HAP-1 (cell line): ENCODE data around the gene ACTN1.

Experiments
- DNase-seq, 2 experiments: peaks; one replicate each; pipeline ENCODE4 v3.0.0-alpha.2; 2016 to 2020; ENCODE audit warnings: low spot score in 2 of 2
- H3K27me3 ChIP-seq: fragments of 250-450 bp; sonication (Bioruptor Pico); 2 replicates; pipeline ENCODE4 v1.5.1; 2020; ENCODE audit warnings: low read depth, mild to moderate bottlenecking, moderate library complexity
- H3K36me3 ChIP-seq: fragments of 250-450 bp; sonication (Bioruptor Pico); replicated peaks from 2 replicates; pipeline ENCODE4 v1.5.1; 2020; ENCODE audit warnings: mild to moderate bottlenecking
- H3K4me1 ChIP-seq: fragments of 250-450 bp; sonication (Bioruptor Pico); 2 replicates; pipeline ENCODE4 v1.5.1; 2020; ENCODE audit warnings: mild to moderate bottlenecking
- H3K4me3 ChIP-seq: fragments of 250-450 bp; sonication (Bioruptor Pico); 2 replicates; pipeline ENCODE4 v1.5.1; 2020; ENCODE audit warnings: mild to moderate bottlenecking, moderate library complexity
- H3K9me3 ChIP-seq: fragments of 250-450 bp; sonication (Bioruptor Pico); 2 replicates; pipeline ENCODE4 v1.5.1; 2020; ENCODE audit warnings: mild to moderate bottlenecking, moderate library complexity
- in situ Hi-C: fragments of 300-500 bp; cut with MboI; formaldehyde crosslinking; loops from 3 replicates; pipeline ENCODE4 v1.14.3; 2020; ENCODE audit warnings: low sequenced_read_pairs, inconsistent platforms, mixed read lengths

Gene ACTN1

GRCh38 chr14:68947802-68948201 lies 31.3 kb downstream of the ACTN1 start:
- H3K27me3 ChIP-seq, result no peaks in the 10 kb centered on the region
- H3K4me3 ChIP-seq, result no peak overlapping the region
- H3K4me1 ChIP-seq, result peaks cover 9% of the 10 kb centered on the region
- H3K9me3 ChIP-seq, result no peaks in the 10 kb centered on the region
- DNase-seq, result peak; percentile 90 to 92
- H3K36me3 ChIP-seq, result no peaks in the 10 kb centered on the region; the same call in 1 of the 2 replicates
- in situ Hi-C loops, result no loop called here

- H3K27me3 ChIP-seq, result no peaks in the 10 kb centered on the region
- H3K4me1 ChIP-seq, result peaks cover 9% of the 10 kb centered on the region
- no peak for DNase-seq
- no peaks in the 10 kb centered on the region; the same call in 1 of the 2 replicates for H3K36me3 ChIP-seq
- no peaks in the 10 kb centered on the region for H3K9me3 ChIP-seq
- in situ Hi-C loops, result no loop called here
- no peak overlapping the region for H3K4me3 ChIP-seq
These were observed 32.6 kb downstream of the ACTN1 start for GRCh38 chr14:68946489-68946822.

GRCh38 chr14:68945585-68946488 lies 33.3 kb downstream of the ACTN1 start:
- no peak for DNase-seq
- peaks cover 9% of the 10 kb centered on the region for H3K4me1 ChIP-seq
- no peaks in the 10 kb centered on the region for H3K27me3 ChIP-seq
- in situ Hi-C loops, result no loop called here
- no peak overlapping the region for H3K4me3 ChIP-seq
- no peaks in the 10 kb centered on the region for H3K9me3 ChIP-seq
- H3K36me3 ChIP-seq, result no peaks in the 10 kb centered on the region; the same call in 1 of the 2 replicates

- Histone ChIP-seq H3K9me3 (no peaks in the 10 kb centered on the region), H3K4me1 (peaks cover 9% of the 10 kb centered on the region), H3K27me3 (no peaks in the 10 kb centered on the region), H3K36me3 (no peaks in the 10 kb centered on the region), H3K4me3 (no peak overlapping the region)
- DNase-seq, result no peak
- in situ Hi-C loops, result no loop called here
These were observed 33.9 kb downstream of the ACTN1 start for GRCh38 chr14:68945190-68945584.

- Histone ChIP-seq H3K4me1 (peaks cover 12% of the 10 kb centered on the region), H3K4me3 (no peak overlapping the region), H3K27me3 (no peaks in the 10 kb centered on the region), H3K36me3 (no peaks in the 10 kb centered on the region), H3K9me3 (no peaks in the 10 kb centered on the region)
- in situ Hi-C loops, result no loop called here
- DNase-seq, result no peak
These were observed 34.9 kb downstream of the ACTN1 start for GRCh38 chr14:68944162-68944561.

GRCh38 chr14:68943107-68943506 lies 36.0 kb downstream of the ACTN1 start:
- no peak overlapping the region for H3K4me3 ChIP-seq
- peaks cover 9% of the 10 kb centered on the region for H3K4me1 ChIP-seq
- in situ Hi-C loops, result no loop called here

GRCh38 chr14:68942296-68943035 lies 36.6 kb downstream of the ACTN1 start:
- Histone ChIP-seq H3K27me3 (no peaks in the 10 kb centered on the region), H3K9me3 (no peaks in the 10 kb centered on the region), H3K4me3 (no peak overlapping the region), H3K4me1 (peaks cover 5% of the 10 kb centered on the region), H3K36me3 (no peaks in the 10 kb centered on the region)
- in situ Hi-C loops, result no loop called here
- no peak for DNase-seq

More at GRCh38 chr14:68943107-68943506, 36.0 kb downstream of the ACTN1 start:
- H3K27me3 ChIP-seq, result no peaks in the 10 kb centered on the region
- H3K9me3 ChIP-seq, result no peaks in the 10 kb centered on the region
- no peaks in the 10 kb centered on the region for H3K36me3 ChIP-seq
- no peak for DNase-seq

GRCh38 chr14:68941820-68942219 lies 37.3 kb downstream of the ACTN1 start:
- no peaks in the 10 kb centered on the region for H3K9me3 ChIP-seq
- no peaks in the 10 kb centered on the region for H3K27me3 ChIP-seq
- peaks cover 3% of the 10 kb centered on the region; the same call in 1 of the 2 replicates for H3K4me1 ChIP-seq
- in situ Hi-C loops, result no loop called here
- no peaks in the 10 kb centered on the region for H3K36me3 ChIP-seq
- DNase-seq, result no peak
- no peak overlapping the region for H3K4me3 ChIP-seq

GRCh38 chr14:68940614-68941185 lies 38.4 kb downstream of the ACTN1 start:
- Histone ChIP-seq H3K4me1 (peaks cover 3% of the 10 kb centered on the region; the same call in 1 of the 2 replicates), H3K9me3 (no peaks in the 10 kb centered on the region), H3K27me3 (no peaks in the 10 kb centered on the region), H3K4me3 (no peak overlapping the region), H3K36me3 (no peaks in the 10 kb centered on the region)
- no peak for DNase-seq
- in situ Hi-C loops, result no loop called here

- peaks cover 3% of the 10 kb centered on the region; the same call in 1 of the 2 replicates for H3K4me1 ChIP-seq
- peak in 1 of 2 experiments; percentile 57 for DNase-seq
- no peaks in the 10 kb centered on the region for H3K9me3 ChIP-seq
- H3K4me3 ChIP-seq, result no peak overlapping the region
- in situ Hi-C loops, result no loop called here
- H3K27me3 ChIP-seq, result no peaks in the 10 kb centered on the region
- H3K36me3 ChIP-seq, result no peaks in the 10 kb centered on the region
These were observed 39.0 kb downstream of the ACTN1 start for GRCh38 chr14:68939893-68940613.

- H3K36me3 ChIP-seq, result no peaks in the 10 kb centered on the region
- no peak overlapping the region for H3K4me3 ChIP-seq
- no peaks in the 10 kb centered on the region for H3K9me3 ChIP-seq
- H3K27me3 ChIP-seq, result no peaks in the 10 kb centered on the region
- no peak for DNase-seq
- H3K4me1 ChIP-seq, result peaks cover 3% of the 10 kb centered on the region; the same call in 1 of the 2 replicates
- in situ Hi-C loops, result no loop called here
These were observed 39.8 kb downstream of the ACTN1 start for GRCh38 chr14:68939181-68939892.

- no peaks in the 10 kb centered on the region for H3K9me3 ChIP-seq
- H3K27me3 ChIP-seq, result no peaks in the 10 kb centered on the region
- DNase-seq, result no peak
- H3K36me3 ChIP-seq, result no peaks in the 10 kb centered on the region
- in situ Hi-C loops, result no loop called here
- H3K4me1 ChIP-seq, result peaks cover 3% of the 10 kb centered on the region; the same call in 1 of the 2 replicates
- no peak overlapping the region for H3K4me3 ChIP-seq
These were observed 40.6 kb downstream of the ACTN1 start for GRCh38 chr14:68938271-68939150.
